ENCODE measurements around the gene EIF1. TPM values are rescaled to one million over a fixed set of nuclear protein-coding genes. Genes with fewer than 3 reads are reported as not detected.

Gene EIF1
- total and polyA plus RNA-seq, 2 donors (not counting 1 experiment from before 2014, with no cell fraction given): 773 to 2,045 TPM

GRCh38 chr17:41649923-41650519 lies 38.7 kb upstream of the EIF1 start:
- WGBS (ENCODE audit: insufficient coverage): 91% methylated on average over 10 of the region's 10 CpGs
- ChIA-PET CTCF (interaction anchor here (0.7 to 11.9 kb wide), 15 partner anchors 8 to 1110 kb away, joined by 3 to 438 read pairs (median 10); partner anchors contain the start of gene EIF1), POLR2A (interaction anchor here (0.8 kb wide), 1 partner anchor 13 kb away, joined by 3 read pairs; no protein-coding TSS in a partner anchor)
- no peak for TF ChIP-seq EZH2 (IDR thresholded peaks at IDR 0.05; ENCODE audit: borderline replicate concordance, insufficient read depth, low read depth, low read length, poor library complexity, severe bottlenecking)
- no peak for TF ChIP-seq CTCF (IDR thresholded peaks at IDR 0.05)
- no peaks in the 10 kb centered on the region for H3K36me3 ChIP-seq (replicated peaks in 1 of 2; ENCODE audit: control extremely low read depth in 1 of 2, control insufficient read depth in 1 of 2, extremely low read depth in 1 of 2, insufficient read depth in 2 of 2, low read length in 1 of 2)
- H2AFZ ChIP-seq (ENCODE audit: insufficient read depth, low read depth, low read length, poor library complexity, severe bottlenecking): no peak overlapping the region
- Mint-ChIP-seq H3K9me3 (ENCODE audit: insufficient read depth) (no peaks in the 10 kb centered on the region), H3K27me3 (no peaks in the 10 kb centered on the region), H3K4me1 (peaks cover 12% of the 10 kb centered on the region), H3K27ac (no peak overlapping the region), H3K4me3 (no peak overlapping the region)
- intact Hi-C loops (cut with micrococcal nuclease): loop anchor here (5.0 kb wide), 1 partner anchor 1028 kb away; no protein-coding TSS in a partner anchor
- H3K9ac ChIP-seq (ENCODE audit: low read length): no peak overlapping the region
- peaks cover 0 to 5% (median 1%) of the 10 kb centered on the region in 4 experiments for H3K27me3 ChIP-seq (replicated peaks in 1 of 4; ENCODE audit: control extremely low read depth in 1 of 4, control insufficient read depth in 3 of 4, insufficient read depth in 4 of 4, low read length in 3 of 4)
- no peak for DNase-seq
- peaks cover 9 to 18% of the 10 kb centered on the region in 2 donors for H3K4me1 ChIP-seq (ENCODE audit: control insufficient read depth in 2 of 2, insufficient read depth in 2 of 2, low read length in 2 of 2)
- no peak overlapping the region for H3K4me2 ChIP-seq (replicated peaks; ENCODE audit: low read depth, low read length, poor library complexity, severe bottlenecking)
- H3K27ac ChIP-seq (ENCODE audit: low read length in 2 of 2): no peak overlapping the region
- H3K4me3 ChIP-seq (ENCODE audit: control extremely low read depth in 1 of 5, extremely low read depth in 1 of 5, insufficient read depth in 1 of 5, low read depth in 2 of 5, low read length in 4 of 5): no peak overlapping the region
- ATAC-seq (ENCODE audit: low read depth): no peak
- no peaks in the 10 kb centered on the region for H3K79me2 ChIP-seq (ENCODE audit: control insufficient read depth, insufficient read depth, low read length)
- H4K20me1 ChIP-seq (ENCODE audit: control insufficient read depth, insufficient read depth, low read length, poor library complexity, severe bottlenecking): no peaks in the 10 kb centered on the region
- H3K9me3 ChIP-seq (ENCODE audit: control extremely low read depth in 1 of 3, control insufficient read depth in 2 of 3, insufficient read depth in 1 of 3, low read length in 2 of 3): no peaks in the 10 kb centered on the region

Data from B cell (primary cell).